ES-I3 (cell line): ENCODE results near the gene RGS7.

Experiments
- H3K36me3 ChIP-seq: 2 replicates; pipeline ENCODE4 v1.6.1; 2013; ENCODE audit warnings: mild to moderate bottlenecking, low read length, control low read depth, moderate library complexity; ENCODE audit not compliant: insufficient read depth
- H3K4me1 ChIP-seq: 2 replicates; pipeline ENCODE4 v1.6.1; 2013; ENCODE audit warnings: mild to moderate bottlenecking, control low read depth, low read length; ENCODE audit not compliant: insufficient read depth
- H3K9ac ChIP-seq: 2 replicates; pipeline ENCODE4 v1.6.1; 2013; ENCODE audit warnings: low read depth, mild to moderate bottlenecking, low read length, moderate library complexity
- H3K9me3 ChIP-seq: 2 replicates; pipeline ENCODE4 v1.6.1; 2013; ENCODE audit warnings: mild to moderate bottlenecking, low read length, moderate library complexity; ENCODE audit not compliant: control insufficient read depth, insufficient read depth

The RGS7 gene

DNA sequence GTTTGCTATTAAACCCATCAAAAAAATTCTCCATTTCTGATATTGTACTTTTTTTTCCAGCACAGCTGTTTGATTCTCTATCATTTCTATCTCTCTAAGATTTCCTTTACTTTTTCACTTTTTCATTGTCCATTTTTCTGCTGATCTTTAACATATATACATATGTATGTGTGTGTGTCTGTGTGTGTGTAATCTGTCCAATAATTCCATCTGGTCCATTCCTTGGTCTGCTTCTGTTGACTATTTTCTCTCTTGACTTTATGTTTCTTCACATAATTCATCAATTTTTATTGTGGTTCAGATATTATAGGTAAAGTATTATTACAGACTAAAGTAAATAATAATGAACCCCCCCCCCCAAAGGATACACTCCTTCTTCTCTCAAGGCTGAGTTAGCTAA, 84.2 kb downstream of the RGS7 start:
- Histone ChIP-seq H3K36me3 (no peaks in the 10 kb centered on the region), H3K4me1 (0 out of 2 replicates have a peak, but pooled peaks cover 4% of the 10 kb centered on the region), H3K9ac (no peak overlapping the region), H3K9me3 (no peaks in the 10 kb centered on the region; the same call in 1 of the 2 replicates)

DNA sequence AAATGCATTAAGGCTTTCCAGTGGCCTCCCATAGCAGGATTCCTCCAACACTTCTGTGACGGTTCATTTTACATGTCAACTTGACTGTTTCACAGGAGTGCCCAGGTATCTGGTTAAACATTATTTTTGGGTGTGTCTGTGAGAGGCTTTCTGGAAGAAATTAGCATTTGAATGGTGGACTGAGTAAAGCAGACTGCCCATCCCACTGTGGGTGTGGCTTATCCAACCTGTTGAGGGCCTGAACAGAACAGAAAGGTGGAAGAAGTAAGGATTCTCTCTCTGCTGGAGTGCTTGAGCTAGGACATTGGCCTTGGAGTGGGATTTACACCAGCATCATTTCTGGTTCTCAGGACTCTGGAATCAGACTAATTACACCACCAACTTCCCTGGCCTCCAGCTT, 85.6 kb downstream of the RGS7 start:
- no peaks in the 10 kb centered on the region for H3K36me3 ChIP-seq
- no peak overlapping the region for H3K9ac ChIP-seq
- H3K4me1 ChIP-seq, result 0 out of 2 replicates have a peak, but pooled peaks cover 4% of the 10 kb centered on the region
- H3K9me3 ChIP-seq, result no peaks in the 10 kb centered on the region; the same call in 1 of the 2 replicates

GRCh38 chr1:241270016-241270415, 87.0 kb downstream of the RGS7 start:
- Histone ChIP-seq H3K9ac (no peak overlapping the region), H3K9me3 (no peaks in the 10 kb centered on the region; the same call in 1 of the 2 replicates), H3K4me1 (no peaks in the 10 kb centered on the region), H3K36me3 (no peaks in the 10 kb centered on the region)

GRCh38 chr1:241269116-241269515, 87.9 kb downstream of the RGS7 start:
- H3K36me3 ChIP-seq, result no peaks in the 10 kb centered on the region
- H3K4me1 ChIP-seq, result no peaks in the 10 kb centered on the region
- H3K9ac ChIP-seq, result no peak overlapping the region
- no peaks in the 10 kb centered on the region; the same call in 1 of the 2 replicates for H3K9me3 ChIP-seq

DNA sequence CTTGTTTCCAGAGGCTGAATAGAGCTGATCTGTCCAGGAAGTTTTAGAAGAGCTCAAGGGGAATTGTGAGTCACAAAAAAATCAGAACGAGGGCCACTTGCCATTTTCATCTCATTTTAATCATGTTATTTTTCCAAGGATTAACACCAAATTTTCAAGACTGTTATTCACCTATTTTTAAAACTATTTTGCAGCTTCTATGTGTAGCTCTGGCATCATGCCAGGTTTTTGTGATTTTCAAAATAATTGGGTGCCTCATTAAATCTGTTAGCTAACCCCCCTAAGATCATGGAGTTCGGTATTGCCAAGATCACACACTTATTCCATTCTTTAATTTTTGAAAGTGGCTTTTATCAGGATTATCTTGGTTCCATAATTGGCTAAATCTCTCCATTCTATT, 90.9 kb downstream of the RGS7 start:
- H3K9ac ChIP-seq, result no peak overlapping the region
- H3K36me3 ChIP-seq, result no peaks in the 10 kb centered on the region
- no peaks in the 10 kb centered on the region; the same call in 1 of the 2 replicates for H3K9me3 ChIP-seq
- H3K4me1 ChIP-seq, result no peaks in the 10 kb centered on the region

- Histone ChIP-seq H3K36me3 (no peaks in the 10 kb centered on the region), H3K4me1 (no peaks in the 10 kb centered on the region), H3K9ac (no peak overlapping the region), H3K9me3 (no peaks in the 10 kb centered on the region)
Observed at GRCh38 chr1:241265428-241265827, 91.6 kb downstream of the RGS7 start.

- no peak overlapping the region for H3K9ac ChIP-seq
- H3K4me1 ChIP-seq, result no peaks in the 10 kb centered on the region
- H3K36me3 ChIP-seq, result no peaks in the 10 kb centered on the region
- no peaks in the 10 kb centered on the region for H3K9me3 ChIP-seq
Observed at GRCh38 chr1:241263346-241263745, 93.7 kb downstream of the RGS7 start.

DNA sequence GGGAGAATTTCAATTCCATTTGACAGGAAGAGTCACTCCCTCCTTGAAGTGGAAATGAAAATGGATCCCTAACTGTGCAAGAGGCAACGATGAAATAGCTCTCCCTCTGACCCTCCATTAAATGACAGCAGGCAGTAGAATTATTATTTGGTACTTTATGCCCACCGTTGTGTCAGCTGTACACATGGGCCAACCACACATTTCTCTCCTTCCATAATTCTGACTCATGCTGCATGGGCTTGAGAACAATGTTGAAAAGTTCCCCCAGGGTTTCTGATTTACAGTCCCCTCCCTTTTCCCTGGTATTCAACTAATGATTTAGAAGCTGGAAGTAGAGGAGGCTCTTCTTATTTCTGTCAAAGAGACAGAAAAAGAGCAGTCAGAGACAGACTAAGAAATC, 103.5 kb downstream of the RGS7 start:
- 0 out of 2 replicates have a peak, but pooled peaks cover 4% of the 10 kb centered on the region for H3K9me3 ChIP-seq
- no peaks in the 10 kb centered on the region for H3K36me3 ChIP-seq
- H3K4me1 ChIP-seq, result peaks cover 7% of the 10 kb centered on the region; the same call in 1 of the 2 replicates
- H3K9ac ChIP-seq, result no peak overlapping the region

GRCh38 chr1:241250465-241250864, 106.5 kb downstream of the RGS7 start:
- Histone ChIP-seq H3K9me3 (0 out of 2 replicates have a peak, but pooled peaks cover 4% of the 10 kb centered on the region), H3K4me1 (peaks cover 7% of the 10 kb centered on the region; the same call in 1 of the 2 replicates), H3K36me3 (no peaks in the 10 kb centered on the region), H3K9ac (no peak overlapping the region)

- H3K9ac ChIP-seq, result no peak overlapping the region
- no peaks in the 10 kb centered on the region for H3K9me3 ChIP-seq
- H3K36me3 ChIP-seq, result no peaks in the 10 kb centered on the region
- H3K4me1 ChIP-seq, result no peaks in the 10 kb centered on the region
Observed at GRCh38 chr1:241240069-241240468, 116.9 kb downstream of the RGS7 start.

DNA sequence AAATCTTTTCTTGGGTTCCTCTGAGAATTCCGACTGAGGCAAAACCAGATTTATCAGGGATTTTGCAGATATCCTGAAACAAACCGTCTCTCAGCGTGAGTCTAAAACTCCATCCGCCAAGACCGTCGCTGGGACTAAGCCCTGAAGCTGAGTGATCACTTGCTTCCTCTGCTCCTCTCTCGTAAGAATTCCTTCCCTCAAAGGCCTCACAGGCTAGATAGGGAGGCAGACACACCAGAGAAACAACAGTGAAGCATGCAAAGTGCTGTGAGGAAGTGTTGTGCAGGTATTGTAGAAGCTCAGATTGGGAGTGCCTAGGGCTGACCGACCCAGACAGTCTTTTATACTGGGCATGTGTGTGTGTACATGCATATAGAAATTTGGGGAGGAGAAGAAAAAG, 119.1 kb downstream of the RGS7 start:
- Histone ChIP-seq H3K9ac (no peak overlapping the region), H3K4me1 (no peaks in the 10 kb centered on the region)

DNA sequence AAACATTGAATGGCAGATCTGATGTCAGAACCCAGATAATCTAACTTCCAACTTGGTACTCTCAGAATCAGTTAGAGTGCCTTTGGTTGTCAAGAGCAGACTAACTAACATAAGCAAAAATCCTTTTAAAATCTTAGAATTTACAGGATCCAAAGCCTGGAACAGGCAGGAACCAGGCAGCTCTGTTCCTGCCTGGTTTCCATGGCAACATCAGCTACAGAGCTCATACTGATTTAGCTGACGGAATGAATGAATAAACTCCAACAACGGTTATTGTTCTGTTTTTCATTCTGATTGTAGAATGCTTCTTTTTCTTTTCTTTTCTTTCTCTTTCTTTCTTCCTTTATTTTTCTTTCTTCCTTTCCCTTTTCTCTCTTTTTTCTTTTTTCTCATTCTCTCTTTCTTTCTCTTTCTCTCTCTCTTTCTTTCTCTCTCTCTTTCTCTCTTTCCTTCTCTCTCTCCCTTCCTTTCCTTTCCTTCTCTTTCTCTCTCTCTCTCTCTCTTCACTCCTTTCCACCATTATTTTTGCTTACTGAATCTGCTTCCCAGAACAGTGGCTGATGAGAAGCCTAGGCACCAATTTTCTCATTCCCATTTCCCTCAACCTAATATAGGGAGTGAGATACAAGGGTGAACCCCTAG, 121.6 kb downstream of the RGS7 start:
- Histone ChIP-seq H3K9me3 (no peaks in the 10 kb centered on the region), H3K36me3 (no peaks in the 10 kb centered on the region), H3K4me1 (no peaks in the 10 kb centered on the region), H3K9ac (no peak overlapping the region)

More for the DNA sequence above, 119.1 kb downstream of the RGS7 start:
- Histone ChIP-seq H3K36me3 (no peaks in the 10 kb centered on the region), H3K9me3 (no peaks in the 10 kb centered on the region)

- Histone ChIP-seq H3K9me3 (no peaks in the 10 kb centered on the region), H3K9ac (no peak overlapping the region), H3K36me3 (no peaks in the 10 kb centered on the region), H3K4me1 (no peaks in the 10 kb centered on the region)
Observed at GRCh38 chr1:241229711-241230110, 127.3 kb downstream of the RGS7 start.

- Histone ChIP-seq H3K36me3 (no peaks in the 10 kb centered on the region), H3K4me1 (no peaks in the 10 kb centered on the region), H3K9me3 (no peaks in the 10 kb centered on the region), H3K9ac (no peak overlapping the region)
Observed at GRCh38 chr1:241229216-241229615, 127.8 kb downstream of the RGS7 start.

- H3K9ac ChIP-seq, result no peak overlapping the region
- no peaks in the 10 kb centered on the region for H3K36me3 ChIP-seq
- H3K9me3 ChIP-seq, result no peaks in the 10 kb centered on the region
- no peaks in the 10 kb centered on the region for H3K4me1 ChIP-seq
Observed at GRCh38 chr1:241228339-241228738, 128.7 kb downstream of the RGS7 start.
